ENCODE results near the gene PARD3B. TPM values are rescaled to one million over a fixed set of nuclear protein-coding genes. Genes with fewer than 3 reads are reported as not detected.
"Not testable (repeated sequence)": the region's sequence is repeated elsewhere in the genome, so short reads cannot be mapped to it uniquely, and the experiment has no call there.

The PARD3B gene
- total and polyA plus RNA-seq, 4 donors: 6.8 to 50.9 (median 22.5) TPM

GRCh38 chr2:205216092-205216491 is 670.8 kb downstream of the PARD3B start:
- no peaks in the 10 kb centered on the region for H3K4me1 ChIP-seq (ENCODE audit: control insufficient read depth in 1 of 2, insufficient read depth in 2 of 2, low read length in 2 of 2)
- WGBS, 2 donors: 79% methylated on average over 5 of the region's 5 CpGs
- H3K4me3 ChIP-seq (ENCODE audit: low read length in 2 of 2): no peak overlapping the region
- H3K27ac ChIP-seq (ENCODE audit: low read depth in 1 of 2, low read length in 2 of 2): no peak overlapping the region
- intact Hi-C loops (cut with DNase I): no loop called here
- no peaks in the 10 kb centered on the region for H3K27me3 ChIP-seq (ENCODE audit: control insufficient read depth in 1 of 2, insufficient read depth in 2 of 2, low read length in 1 of 2)
- no peaks in the 10 kb centered on the region for H3K36me3 ChIP-seq (ENCODE audit: control insufficient read depth in 1 of 2, insufficient read depth in 2 of 2, low read length in 1 of 2)
- ATAC-seq (ENCODE audit: low FRiP score) (no peak), DNase-seq (no peak)
- no peaks in the 10 kb centered on the region for H3K9me3 ChIP-seq (ENCODE audit: control insufficient read depth, low read length)

- no peaks in the 10 kb centered on the region for H3K36me3 ChIP-seq (ENCODE audit: control insufficient read depth in 1 of 2, insufficient read depth in 2 of 2, low read length in 1 of 2)
- no peaks in the 10 kb centered on the region for H3K4me1 ChIP-seq (ENCODE audit: control insufficient read depth in 1 of 2, insufficient read depth in 2 of 2, low read length in 2 of 2)
- ATAC-seq (ENCODE audit: low FRiP score) (peak; percentile 69), DNase-seq (no peak)
- intact Hi-C loops (cut with DNase I): no loop called here
- H3K27me3 ChIP-seq (ENCODE audit: control insufficient read depth in 1 of 2, insufficient read depth in 2 of 2, low read length in 1 of 2): no peaks in the 10 kb centered on the region
- no peaks in the 10 kb centered on the region for H3K9me3 ChIP-seq (ENCODE audit: control insufficient read depth, low read length)
- no peak overlapping the region for H3K4me3 ChIP-seq (ENCODE audit: low read length in 2 of 2)
- no peak overlapping the region for H3K27ac ChIP-seq (ENCODE audit: low read depth in 1 of 2, low read length in 2 of 2)
- 41 to 46% methylated on average over 5 of the region's 5 CpGs for WGBS, 2 donors
Observed at GRCh38 chr2:205216580-205216979, 671.3 kb downstream of the PARD3B start.

DNA sequence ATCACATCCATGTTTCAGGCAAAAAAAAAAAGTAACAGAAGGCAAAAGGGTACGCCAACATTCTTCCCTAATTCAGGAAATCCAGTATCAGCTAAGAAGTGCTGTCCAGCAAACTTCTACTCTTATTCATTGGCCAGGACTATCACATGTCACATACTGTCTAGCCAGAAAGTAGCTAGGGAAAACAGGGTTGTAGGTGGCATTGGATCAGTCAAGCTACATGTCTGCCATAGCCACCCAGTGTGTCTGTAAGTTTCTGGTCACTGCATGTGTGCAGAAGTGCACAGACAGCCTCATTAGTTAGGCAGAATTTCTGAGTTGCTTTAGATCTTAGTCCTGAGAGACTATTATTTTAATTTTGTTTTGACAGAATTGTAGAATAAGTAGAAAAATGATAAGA is 671.7 kb downstream of the PARD3B start:
- WGBS, 2 donors: 80 to 85% methylated on average over 1 of the region's 1 CpG
- DNase-seq: no peak

DNA sequence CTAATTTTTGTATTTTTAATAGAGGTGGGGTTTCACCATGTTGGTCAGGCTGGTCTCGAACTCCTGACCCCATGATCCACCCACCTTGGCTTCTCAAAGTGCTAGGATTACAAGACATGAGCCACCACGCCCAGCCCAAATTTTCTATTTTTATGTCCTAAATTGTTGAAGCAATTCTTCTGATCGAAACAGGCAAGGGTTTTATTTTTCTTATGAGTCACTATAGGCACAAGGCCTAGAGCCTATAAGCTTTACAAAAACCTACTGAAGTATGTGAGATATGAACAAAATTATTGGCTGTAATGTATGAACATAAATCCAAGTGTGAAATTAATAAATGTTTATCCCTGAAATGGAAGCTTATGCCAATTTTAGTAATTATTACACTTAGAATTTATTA is 672.8 kb downstream of the PARD3B start:
- Histone ChIP-seq H3K27me3 (ENCODE audit: control insufficient read depth in 1 of 2, insufficient read depth in 2 of 2, low read length in 1 of 2) (no peaks in the 10 kb centered on the region), H3K27ac (ENCODE audit: low read depth in 1 of 2, low read length in 2 of 2) (no peak overlapping the region), H3K36me3 (ENCODE audit: control insufficient read depth in 1 of 2, insufficient read depth in 2 of 2, low read length in 1 of 2) (no peaks in the 10 kb centered on the region), H3K4me3 (ENCODE audit: low read length in 2 of 2) (no peak overlapping the region), H3K9me3 (ENCODE audit: control insufficient read depth, low read length) (no peaks in the 10 kb centered on the region), H3K4me1 (ENCODE audit: control insufficient read depth in 1 of 2, insufficient read depth in 2 of 2, low read length in 2 of 2) (no peaks in the 10 kb centered on the region)
- intact Hi-C loops (cut with DNase I): no loop called here
- 24 to 45% methylated on average over 3 of the region's 3 CpGs for WGBS, 2 donors
- DNase-seq (no peak), ATAC-seq (ENCODE audit: low FRiP score) (no peak)

More for the DNA sequence above, 671.7 kb downstream of the PARD3B start:
- intact Hi-C loops (cut with DNase I): no loop called here
- Histone ChIP-seq H3K4me3 (ENCODE audit: low read length in 2 of 2) (no peak overlapping the region), H3K9me3 (ENCODE audit: control insufficient read depth, low read length) (no peaks in the 10 kb centered on the region), H3K36me3 (ENCODE audit: control insufficient read depth in 1 of 2, insufficient read depth in 2 of 2, low read length in 1 of 2) (no peaks in the 10 kb centered on the region), H3K4me1 (ENCODE audit: control insufficient read depth in 1 of 2, insufficient read depth in 2 of 2, low read length in 2 of 2) (no peaks in the 10 kb centered on the region), H3K27me3 (ENCODE audit: control insufficient read depth in 1 of 2, insufficient read depth in 2 of 2, low read length in 1 of 2) (no peaks in the 10 kb centered on the region), H3K27ac (ENCODE audit: low read depth in 1 of 2, low read length in 2 of 2) (no peak overlapping the region)
- ATAC-seq (ENCODE audit: low FRiP score): peak; percentile 71

GRCh38 chr2:205218816-205219215 is 673.5 kb downstream of the PARD3B start:
- peak in 1 of 2 donors; percentile 39 for DNase-seq
- intact Hi-C loops (cut with DNase I); ATAC-seq (ENCODE audit: low FRiP score); H3K27me3 ChIP-seq (ENCODE audit: control insufficient read depth in 1 of 2, insufficient read depth in 2 of 2, low read length in 1 of 2); H3K9me3 ChIP-seq (ENCODE audit: control insufficient read depth, low read length); H3K4me3 ChIP-seq (ENCODE audit: low read length in 2 of 2); H3K4me1 ChIP-seq (ENCODE audit: control insufficient read depth in 1 of 2, insufficient read depth in 2 of 2, low read length in 2 of 2); H3K27ac ChIP-seq (ENCODE audit: low read depth in 1 of 2, low read length in 2 of 2); H3K36me3 ChIP-seq (ENCODE audit: control insufficient read depth in 1 of 2, insufficient read depth in 2 of 2, low read length in 1 of 2): not testable (repeated sequence)
- 84 to 90% methylated on average over 5 of the region's 5 CpGs for WGBS, 2 donors

DNA sequence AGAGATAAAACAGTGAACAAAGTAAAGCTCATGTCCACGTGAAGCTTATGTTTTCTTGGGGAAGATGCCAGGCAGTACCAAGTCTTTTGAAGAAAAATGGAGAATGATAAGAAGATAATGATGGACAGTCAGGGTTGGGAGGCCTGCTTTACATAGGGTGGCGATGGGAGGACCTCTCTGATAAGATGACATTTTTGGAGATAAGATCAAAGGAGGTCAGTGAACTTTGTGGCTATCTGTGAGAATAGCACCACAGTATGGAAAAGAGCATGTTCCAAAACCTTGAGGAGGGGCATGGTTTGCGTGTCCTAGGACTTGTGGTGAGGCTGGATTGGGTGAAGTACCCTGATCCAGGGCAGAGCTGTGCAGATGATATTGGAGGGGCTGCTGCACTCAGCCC is 675.3 kb downstream of the PARD3B start:
- no peak overlapping the region for H3K4me3 ChIP-seq (ENCODE audit: low read length in 2 of 2)
- H3K27me3 ChIP-seq (ENCODE audit: control insufficient read depth in 1 of 2, insufficient read depth in 2 of 2, low read length in 1 of 2): no peaks in the 10 kb centered on the region
- no peaks in the 10 kb centered on the region for H3K9me3 ChIP-seq (ENCODE audit: control insufficient read depth, low read length)
- ATAC-seq (ENCODE audit: low FRiP score): no peak
- no peak for DNase-seq
- intact Hi-C loops (cut with DNase I): no loop called here
- no peaks in the 10 kb centered on the region for H3K4me1 ChIP-seq (ENCODE audit: control insufficient read depth in 1 of 2, insufficient read depth in 2 of 2, low read length in 2 of 2)
- no peaks in the 10 kb centered on the region for H3K36me3 ChIP-seq (ENCODE audit: control insufficient read depth in 1 of 2, insufficient read depth in 2 of 2, low read length in 1 of 2)
- H3K27ac ChIP-seq (ENCODE audit: low read depth in 1 of 2, low read length in 2 of 2): no peak overlapping the region
- WGBS, 2 donors: 45 to 65% methylated on average over 3 of the region's 3 CpGs

DNA sequence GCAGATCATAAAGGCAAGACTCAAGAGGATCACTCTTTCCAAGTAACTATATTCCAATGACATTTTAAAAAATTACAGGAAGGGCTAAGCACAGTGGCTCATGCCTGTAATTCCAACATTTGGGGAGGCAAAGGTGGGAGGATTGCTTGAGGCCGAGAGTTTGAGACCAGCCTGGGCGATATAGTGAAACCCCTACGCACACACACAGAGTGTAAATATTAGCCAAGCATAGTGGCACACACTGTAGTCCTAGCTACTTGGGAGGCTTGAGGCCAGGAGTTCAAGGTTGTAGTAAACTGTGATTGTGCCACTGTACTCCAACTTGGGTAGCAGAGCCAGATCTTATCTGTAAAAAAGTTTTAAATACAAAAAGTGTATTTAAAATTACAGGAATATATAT is 686.8 kb downstream of the PARD3B start:
- WGBS, 2 donors: 98% methylated on average over 3 of the region's 3 CpGs
- DNase-seq (no peak), ATAC-seq (ENCODE audit: low FRiP score) (no peak)
- H3K27ac ChIP-seq (ENCODE audit: low read depth in 1 of 2, low read length in 2 of 2): no peak overlapping the region
- no peaks in the 10 kb centered on the region for H3K9me3 ChIP-seq (ENCODE audit: control insufficient read depth, low read length)
- intact Hi-C loops (cut with DNase I): no loop called here
- H3K4me1 ChIP-seq (ENCODE audit: control insufficient read depth in 1 of 2, insufficient read depth in 2 of 2, low read length in 2 of 2): no peaks in the 10 kb centered on the region
- H3K36me3 ChIP-seq (ENCODE audit: control insufficient read depth in 1 of 2, insufficient read depth in 2 of 2, low read length in 1 of 2): no peaks in the 10 kb centered on the region
- H3K27me3 ChIP-seq (ENCODE audit: control insufficient read depth in 1 of 2, insufficient read depth in 2 of 2, low read length in 1 of 2): no peaks in the 10 kb centered on the region
- no peak overlapping the region for H3K4me3 ChIP-seq (ENCODE audit: low read length in 2 of 2)

DNA sequence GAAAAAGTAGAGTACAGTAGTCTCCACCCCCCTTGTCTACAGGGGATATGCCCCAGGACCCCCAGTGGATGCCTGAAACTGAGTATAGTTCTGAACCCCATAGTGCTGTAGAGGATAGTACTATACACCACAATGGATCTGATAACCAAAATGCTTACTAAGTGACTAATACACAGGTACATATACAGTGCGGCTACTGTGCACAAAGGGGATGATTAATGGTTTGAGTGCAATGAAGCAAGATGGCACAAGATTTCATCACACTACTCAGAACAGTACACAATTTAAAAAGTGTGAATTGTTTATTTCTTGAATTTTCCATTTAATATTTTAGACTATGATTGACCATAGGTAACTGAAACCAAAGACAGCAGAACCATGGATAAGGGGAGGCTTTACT is 690.2 kb downstream of the PARD3B start:
- H3K4me1 ChIP-seq (ENCODE audit: control insufficient read depth in 1 of 2, insufficient read depth in 2 of 2, low read length in 2 of 2): no peaks in the 10 kb centered on the region
- H3K36me3 ChIP-seq (ENCODE audit: control insufficient read depth in 1 of 2, insufficient read depth in 2 of 2, low read length in 1 of 2): no peaks in the 10 kb centered on the region
- H3K27ac ChIP-seq (ENCODE audit: low read depth in 1 of 2, low read length in 2 of 2): no peak overlapping the region
- ATAC-seq (ENCODE audit: low FRiP score) (no peak), DNase-seq (no peak)
- 94 to 99% methylated on average over 1 of the region's 1 CpG for WGBS, 2 donors
- H3K9me3 ChIP-seq (ENCODE audit: control insufficient read depth, low read length): no peaks in the 10 kb centered on the region
- no peak overlapping the region for H3K4me3 ChIP-seq (ENCODE audit: low read length in 2 of 2)
- intact Hi-C loops (cut with DNase I): no loop called here
- no peaks in the 10 kb centered on the region for H3K27me3 ChIP-seq (ENCODE audit: control insufficient read depth in 1 of 2, insufficient read depth in 2 of 2, low read length in 1 of 2)

DNA sequence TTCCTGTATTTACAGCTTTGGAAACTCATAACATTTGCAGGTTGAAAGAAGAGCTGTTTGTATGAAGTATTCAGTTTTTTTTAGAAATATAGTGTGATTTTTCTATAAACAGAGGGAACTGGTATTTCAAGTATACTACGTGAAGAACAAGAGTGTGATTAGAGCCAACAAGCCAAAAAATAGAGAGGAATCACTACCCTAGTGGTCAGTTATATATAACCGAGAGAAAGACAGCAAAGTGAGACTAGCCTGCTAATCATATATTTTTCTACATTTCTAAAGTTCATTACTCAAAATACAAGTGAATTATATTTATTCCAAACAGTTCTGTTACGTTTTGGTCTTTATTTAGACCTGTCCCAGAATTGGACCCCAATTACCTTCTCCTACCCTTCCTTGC is 692.2 kb downstream of the PARD3B start:
- 85 to 86% methylated on average over 3 of the region's 3 CpGs for WGBS, 2 donors
- H3K36me3 ChIP-seq (ENCODE audit: control insufficient read depth in 1 of 2, insufficient read depth in 2 of 2, low read length in 1 of 2): no peaks in the 10 kb centered on the region
- no peak overlapping the region for H3K27ac ChIP-seq (ENCODE audit: low read depth in 1 of 2, low read length in 2 of 2)
- H3K4me3 ChIP-seq (ENCODE audit: low read length in 2 of 2): no peak overlapping the region
- H3K9me3 ChIP-seq (ENCODE audit: control insufficient read depth, low read length): no peaks in the 10 kb centered on the region
- DNase-seq (no peak), ATAC-seq (ENCODE audit: low FRiP score) (no peak)
- intact Hi-C loops (cut with DNase I): no loop called here
- no peaks in the 10 kb centered on the region for H3K4me1 ChIP-seq (ENCODE audit: control insufficient read depth in 1 of 2, insufficient read depth in 2 of 2, low read length in 2 of 2)
- no peaks in the 10 kb centered on the region for H3K27me3 ChIP-seq (ENCODE audit: control insufficient read depth in 1 of 2, insufficient read depth in 2 of 2, low read length in 1 of 2)

Data from aorta (tissue), 5 donors.